Measurements from ENCODE around the gene MCTP1. TPM values are rescaled to one million over a fixed set of nuclear protein-coding genes. Genes with fewer than 3 reads are reported as not detected.

The MCTP1 gene
- total and polyA plus RNA-seq, 10 of the 15 experiments (the other 5 are each of a cell fraction or from before 2014, with no cell fraction given), result 12.6 to 45.9 (median 18.8) TPM

GRCh38 chr5:95113489-95113888 lies 171.4 kb downstream of the MCTP1 start (continued):
- TF ChIP-seq PBX3 (IDR thresholded peaks at IDR 0.05; ENCODE audit: insufficient replicate concordance, low read depth, low read length) (no peak), HSF1 (IDR thresholded peaks at IDR 0.05; ENCODE audit: low read depth, low read length) (no peak)

GRCh38 chr5:95111141-95111540 lies 173.8 kb downstream of the MCTP1 start:
- Histone ChIP-seq H3K9me3 (replicated peaks; ENCODE audit: control insufficient read depth, insufficient read depth, low read length) (no peaks in the 10 kb centered on the region; the same call in 2 of the 3 replicates), H3K4me1 (ENCODE audit: control insufficient read depth, insufficient read depth, low read length) (no peaks in the 10 kb centered on the region), H3K4me2 (ENCODE audit: control insufficient read depth, insufficient read depth) (no peak overlapping the region), H3K9ac (ENCODE audit: control insufficient read depth, insufficient read depth, low read length) (no peak overlapping the region), H3K27me3 (replicated peaks in 1 of 2; ENCODE audit: control insufficient read depth in 2 of 2, insufficient read depth in 2 of 2, low read length in 1 of 2) (no peaks in the 10 kb centered on the region), H2AFZ (ENCODE audit: control insufficient read depth, low read depth, low read length) (no peak overlapping the region), H3K4me3 (no peak overlapping the region), H3K79me2 (ENCODE audit: control insufficient read depth, insufficient read depth, low read length) (no peaks in the 10 kb centered on the region), H3K27ac (ENCODE audit: control insufficient read depth, insufficient read depth) (no peak overlapping the region), H4K20me1 (ENCODE audit: control insufficient read depth, insufficient read depth) (no peaks in the 10 kb centered on the region), H3K36me3 (ENCODE audit: control insufficient read depth in 2 of 2, insufficient read depth in 2 of 2, low read length in 1 of 2) (no peaks in the 10 kb centered on the region)
- no peak for DNase-seq (ENCODE audit: low read depth, low spot score)
- FAIRE-seq, result no peak
- ChIA-PET CTCF (interaction anchor here (0.8 to 1.2 kb wide), 4 partner anchors 11 to 142 kb away, joined by 3 to 4 read pairs (median 3); no protein-coding TSS in a partner anchor), POLR2A (no interaction called here), RAD21 (ENCODE audit: unreplicated experiment) (interaction anchor here (0.6 to 1.6 kb wide), 4 partner anchors 9 to 953 kb away, joined by 3 to 7 read pairs (median 4); no protein-coding TSS in a partner anchor), SMC1A (ENCODE audit: uncharacterized antibody, unreplicated experiment) (interaction anchor here (0.8 to 4.6 kb wide), 11 partner anchors 9 to 143 kb away, joined by 3 to 19 read pairs (median 4); no protein-coding TSS in a partner anchor)
- intact Hi-C loops (cut with micrococcal nuclease; ENCODE audit: unreplicated experiment), result no loop called here
- ATAC-seq, result no peak
- in situ Hi-C loops (cut with MboI), result no loop called here
- BruUV-seq (replicated peaks), result no TSS peak
- TF ChIP-seq ETV6 (conservative IDR thresholded peaks at IDR 0.05 in 1 of 2, IDR thresholded peaks at IDR 0.05 in 1 of 2; ENCODE audit: borderline replicate concordance in 1 of 2, low read depth in 1 of 2), result no peak
- no peak for TF ChIP-seq TBL1XR1 (IDR thresholded peaks at IDR 0.05; ENCODE audit: low read depth, low read length)
- TF ChIP-seq CTCF (IDR thresholded peaks at IDR 0.05 in 2 of 3, conservative IDR thresholded peaks at IDR 0.05 in 1 of 3; ENCODE audit: control insufficient read depth in 2 of 3, extremely low read depth in 1 of 3, insufficient read depth in 1 of 3, low read depth in 3 of 3, low read length in 3 of 3), result no peak
- no peak for TF ChIP-seq SIX5 (IDR thresholded peaks at IDR 0.05; ENCODE audit: low read depth, low read length, severe bottlenecking)
- no peak for TF ChIP-seq ZSCAN29 (IDR thresholded peaks at IDR 0.05)
- TF ChIP-seq RAD21 (IDR thresholded peaks at IDR 0.05; ENCODE audit: insufficient read depth, low read depth, low read length), result no peak
- no peak for TF ChIP-seq ZBTB33 (IDR thresholded peaks at IDR 0.05)
- no peak for TF ChIP-seq ATF2 (IDR thresholded peaks at IDR 0.05; ENCODE audit: low read length)

Measured in GM12878 (cell line).